ENCODE measurements around the gene ACVR1B.

GRCh38 chr12:51911307-51911706 lies 40.2 kb upstream of the ACVR1B start:
- no peak for TF ChIP-seq POLR2A (IDR thresholded peaks at IDR 0.05; ENCODE audit: extremely low read depth, insufficient read length)
- no peak for TF ChIP-seq MYC (IDR thresholded peaks at IDR 0.05; ENCODE audit: low read depth, low read length)
- TF ChIP-seq CTCF (IDR thresholded peaks at IDR 0.05; ENCODE audit: low read depth, low read length), result no peak
